T1000 (cell line): Measurements from ENCODE around the gene USP7.
"Not testable (repeated sequence)": the region's sequence is repeated elsewhere in the genome, so short reads cannot be mapped to it uniquely, and the experiment has no call there.

Experiments
- DNase-seq: peaks from one replicate; lab custom pipeline; 2025; ENCODE audit warnings: mixed read lengths; lab: John Stamatoyannopoulos, UW

Gene USP7

GRCh38 chr16:8963821-8964441 is at the start of gene USP7:
USP7 (minus strand) TSS chr16:8963906; CDS start chr16:8963285, 621 bp downstream.
- DNase-seq = peak; percentile 83

DNA sequence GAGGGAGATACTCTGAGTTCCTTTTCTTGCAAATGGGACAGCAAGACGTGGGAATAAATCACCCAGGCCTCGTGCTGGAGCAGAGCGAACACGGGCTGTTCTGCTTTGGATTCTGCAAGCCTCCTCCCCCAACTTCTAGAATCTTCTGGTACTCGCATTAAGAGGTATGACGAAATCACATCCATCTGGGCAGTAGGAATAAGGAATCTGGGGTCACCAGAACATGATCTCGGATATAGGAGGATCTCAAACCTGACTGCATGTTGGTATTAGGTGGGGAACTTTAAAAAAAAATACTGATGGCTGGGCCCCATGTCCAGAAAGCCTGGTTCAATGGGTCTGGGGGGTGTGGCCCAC is 49.8 kb upstream of the USP7 start:
- DNase-seq = no peak

DNA sequence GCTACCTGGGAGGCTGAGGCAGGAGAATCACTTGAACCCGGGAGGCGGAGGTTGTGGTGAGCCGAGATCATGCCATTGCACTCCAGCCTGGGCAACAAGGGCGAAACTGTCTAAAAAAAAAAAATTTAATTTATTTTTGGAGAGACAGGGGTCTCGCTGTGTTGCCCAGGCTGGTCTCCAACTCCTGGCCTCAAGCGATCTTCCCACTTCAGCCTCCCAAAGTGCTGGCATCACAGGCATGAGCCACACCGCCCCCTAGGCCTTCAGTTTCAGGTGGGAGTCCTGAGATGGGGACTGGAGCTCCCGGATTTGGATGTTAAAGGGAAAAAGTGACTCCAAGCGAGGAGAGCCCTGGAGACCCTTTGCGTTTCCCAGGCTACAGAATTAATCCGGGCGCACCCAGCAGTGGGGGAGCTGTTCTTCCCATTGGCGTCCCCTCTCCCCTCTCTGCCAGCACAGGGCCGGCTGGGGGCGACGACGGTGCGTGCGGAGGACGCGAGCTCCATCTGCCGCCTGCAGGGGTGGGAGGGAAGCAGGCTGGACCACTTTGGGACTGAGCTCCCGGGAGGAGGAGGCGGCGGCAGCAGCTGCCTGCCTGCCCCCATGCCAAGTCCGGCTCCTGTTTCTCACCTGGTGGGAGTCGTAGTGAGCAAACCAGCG is 49.3 kb upstream of the USP7 start:
- DNase-seq = no peak

- DNase-seq = no peak
Observed at GRCh38 chr16:9012330-9012729, 48.6 kb upstream of the USP7 start.

GRCh38 chr16:9008601-9009260 is 45.0 kb upstream of the USP7 start:
- no peak for DNase-seq

- no peak for DNase-seq
Observed at GRCh38 chr16:9007177-9007794, 43.6 kb upstream of the USP7 start.

GRCh38 chr16:9004183-9004582 is 40.5 kb upstream of the USP7 start:
- no peak for DNase-seq

- DNase-seq = no peak
Observed at GRCh38 chr16:9003763-9004162, 40.1 kb upstream of the USP7 start.

DNA sequence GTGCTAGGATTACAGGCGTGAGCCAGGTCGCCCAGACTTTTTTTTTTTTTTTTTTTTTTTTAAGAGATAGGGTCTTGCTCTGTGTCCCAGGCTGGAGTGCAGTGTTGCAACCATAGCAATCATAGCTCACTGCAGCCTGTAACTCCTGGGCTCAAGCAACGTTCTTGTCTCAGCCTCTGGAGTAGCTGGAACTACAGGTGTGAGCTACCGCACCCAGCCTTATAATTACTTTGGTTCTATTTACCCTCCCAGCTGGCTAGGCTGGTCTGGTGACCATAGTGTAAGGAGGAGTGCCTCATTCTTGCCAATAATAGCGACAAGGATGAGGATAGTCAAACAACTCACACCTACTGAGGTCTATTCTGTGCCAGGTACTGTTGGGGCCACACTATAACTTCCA is 39.6 kb upstream of the USP7 start:
- no peak for DNase-seq

- no peak for DNase-seq
Observed at GRCh38 chr16:9002042-9002441, 38.3 kb upstream of the USP7 start.

DNA sequence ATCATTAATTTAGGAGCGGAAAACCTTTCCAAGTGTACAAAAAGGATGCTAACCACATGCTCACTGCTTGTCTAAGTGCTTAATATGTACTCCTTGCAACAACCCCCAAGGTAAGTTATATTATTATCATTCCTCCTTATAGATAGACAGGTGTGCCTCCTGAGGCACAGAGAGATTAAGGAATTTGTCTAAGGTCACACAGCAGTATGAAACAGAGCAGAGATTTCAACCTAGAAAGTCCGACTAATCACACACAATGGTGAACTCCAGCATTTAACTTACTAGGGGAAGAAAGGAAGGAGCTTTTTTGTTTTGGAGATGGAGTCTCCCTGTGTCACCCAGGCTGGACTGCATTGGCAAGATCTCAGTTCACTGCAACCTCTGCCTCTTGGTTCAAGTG is 37.0 kb upstream of the USP7 start:
- DNase-seq = no peak

DNA sequence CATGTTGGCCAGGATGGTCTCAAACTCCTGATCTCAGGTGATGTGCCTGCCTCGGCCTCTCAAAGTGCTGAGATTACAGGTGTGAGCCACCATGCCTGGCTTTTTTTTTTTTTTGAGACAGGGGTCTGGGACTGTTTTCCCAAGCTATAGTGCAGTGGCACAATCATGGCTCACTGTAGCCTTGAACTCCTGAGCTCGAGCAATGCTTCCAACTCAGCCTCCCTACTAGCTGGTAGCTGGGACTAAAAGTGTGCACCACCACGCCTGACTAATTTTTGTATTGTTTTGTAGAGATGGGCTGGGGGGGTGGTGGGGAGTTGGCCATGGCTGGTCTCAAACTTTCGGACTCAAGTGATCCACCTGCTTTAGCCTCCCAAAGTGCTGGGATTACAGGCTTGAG is 36.1 kb upstream of the USP7 start:
- DNase-seq = no peak

DNA sequence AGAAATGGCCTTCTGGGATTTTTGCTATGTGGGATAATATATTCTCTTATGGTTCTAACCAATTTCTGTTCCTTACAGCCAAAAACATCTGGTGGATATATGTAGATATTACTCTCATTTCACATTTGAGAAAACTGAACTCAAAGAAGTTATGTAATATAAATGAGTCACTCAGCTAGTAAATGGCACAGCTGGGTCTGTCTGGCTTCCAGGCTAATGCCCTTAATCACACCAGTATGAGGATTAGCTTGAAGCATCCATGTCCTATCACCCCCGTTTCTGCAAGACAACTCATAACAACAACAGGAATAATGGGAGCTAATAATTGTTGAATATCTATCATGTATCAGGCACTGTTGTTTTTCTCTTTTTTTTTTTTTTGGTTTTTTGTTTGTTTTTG is 34.4 kb upstream of the USP7 start:
- DNase-seq = no peak

DNA sequence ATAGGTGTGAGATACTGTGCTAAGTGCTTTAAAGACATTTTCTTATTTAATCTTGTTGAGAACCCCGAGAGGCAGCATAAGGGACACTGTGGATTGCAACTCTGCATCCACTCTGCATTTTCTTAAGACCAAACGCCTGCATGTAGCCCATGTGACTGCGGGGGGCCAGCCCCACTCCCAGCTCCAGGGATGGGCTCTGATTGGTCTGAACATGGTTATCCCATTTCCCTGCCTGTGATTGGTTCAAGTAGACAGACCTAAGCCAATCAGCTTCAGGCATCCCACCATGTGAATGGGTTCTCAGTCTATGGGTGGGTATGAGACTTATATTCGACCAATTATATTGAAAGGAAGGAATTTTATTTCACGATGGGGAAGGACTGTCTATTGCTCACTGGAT is 33.2 kb upstream of the USP7 start:
- no peak for DNase-seq

GRCh38 chr16:8990445-8990844 is 26.7 kb upstream of the USP7 start:
- DNase-seq = no peak

GRCh38 chr16:8989099-8989878 is 25.6 kb upstream of the USP7 start:
- DNase-seq = no peak

GRCh38 chr16:8986818-8987191 is 23.1 kb upstream of the USP7 start:
- no peak for DNase-seq

DNA sequence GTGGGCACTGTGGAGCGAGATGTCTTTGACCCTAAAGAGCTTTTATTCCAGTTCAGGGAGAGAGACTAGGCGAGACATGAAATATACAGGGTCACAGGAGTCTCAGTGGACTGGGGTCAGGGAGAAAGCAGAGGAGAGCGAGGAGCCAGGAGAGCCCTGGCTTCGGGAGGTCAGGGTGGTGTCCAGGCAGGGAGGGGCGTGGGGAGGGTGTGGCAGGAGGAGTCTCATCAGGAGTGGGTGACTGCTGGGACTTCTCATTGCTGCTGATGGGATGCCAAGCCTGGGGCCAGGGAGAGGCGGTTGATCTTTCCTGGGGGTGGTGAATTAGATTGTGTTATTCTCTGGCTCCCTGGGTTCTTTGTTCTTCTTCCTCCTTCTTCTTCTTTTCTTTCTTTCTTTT is 22.4 kb upstream of the USP7 start:
- DNase-seq = no peak

GRCh38 chr16:8982816-8983215 is 19.1 kb upstream of the USP7 start:
- DNase-seq = no peak

- DNase-seq = not testable (repeated sequence)
Observed at GRCh38 chr16:8981901-8982300, 18.2 kb upstream of the USP7 start.

- DNase-seq = not testable (repeated sequence)
Observed at GRCh38 chr16:8976189-8976588, 12.5 kb upstream of the USP7 start.

GRCh38 chr16:8975039-8975438 is 11.3 kb upstream of the USP7 start:
- no peak for DNase-seq
